A549 (cell line): ENCODE results near the gene SETD2. TPM values are rescaled to one million over a fixed set of nuclear protein-coding genes. Genes with fewer than 3 reads are reported as not detected.
A peak's percentile ranks its signal among the peaks of the same experiment; 100 is the strongest.

Experiments used
- ATAC-seq, 2 experiments: fragments of 200-7000 bp in 1 of 2; fragments of >200 bp in 1 of 2; cut with Nextera tagmentation in 1 of 2; cut with Tn5 transposase in 1 of 2; 3 replicates each; pipeline versions ENCODE4 v1.8.0 to v1.9.1; 2018 to 2020; ENCODE audit warnings: mild to moderate bottlenecking in 1 of 2, moderate library complexity in 1 of 2
- CTCF ChIA-PET: fragments of 300-600 bp; sonication (Branson Sonifier 250); formaldehyde crosslinking; extraction: SDS; loops from one replicate; lab custom pipeline; 2021; ENCODE audit warnings: antibody characterized with exemption, inconsistent platforms; lab: Yijun Ruan, JAX
- POLR2A ChIA-PET: fragments of 350-600 bp; formaldehyde crosslinking; extraction: SDS; loops from one replicate; lab custom pipeline; 2021; ENCODE audit warnings: antibody characterized with exemption, inconsistent platforms; lab: Yijun Ruan, JAX
- DNase-seq, 2 experiments: peaks; one replicate each; pipeline versions ENCODE4 v3.0.0 to v3.0.0-alpha.2; 2011 to 2016; ENCODE audit warnings: low read depth in 1 of 2, low spot score in 1 of 2
- FAIRE-seq: peaks from 2 replicates; lab custom pipeline; 2011; peaks lifted over from hg19 to GRCh38; lab: Jason Lieb, UNC
- H3K27ac ChIP-seq, 2 experiments: fragments of >200 bp; sonication (Bioruptor Twin); formaldehyde crosslinking; 3 replicates each; pipeline ENCODE4 v1.5.1; 2016 to 2017
- H3K4me1 ChIP-seq: fragments of >200 bp; sonication (Bioruptor Twin); formaldehyde crosslinking; 3 replicates; pipeline ENCODE4 v1.6.1; 2016
- H3K4me2 ChIP-seq: fragments of >200 bp; sonication (Bioruptor Twin); formaldehyde crosslinking; 3 replicates; pipeline ENCODE4 v1.6.1; 2016
- H3K4me3 ChIP-seq: fragments of >200 bp; sonication (Bioruptor Twin); formaldehyde crosslinking; 3 replicates; pipeline ENCODE4 v1.5.1; 2016
- H3K9me3 ChIP-seq: fragments of >200 bp; sonication (Bioruptor Twin); formaldehyde crosslinking; 3 replicates; pipeline ENCODE4 v1.6.1; 2016
- ATOH8 ChIP-seq: fragments of 250-450 bp; sonication (Bioruptor Pico); IDR thresholded peaks from 2 replicates; pipeline ENCODE4 v1.5.0; 2020; ENCODE audit warnings: low read depth, mild to moderate bottlenecking, moderate library complexity
- CBX2 ChIP-seq: fragments of 200-600 bp; sonication (generic); IDR thresholded peaks from 2 replicates; pipeline ENCODE4 v1.6.1; 2016; ENCODE audit warnings: low read depth, mild to moderate bottlenecking, borderline replicate concordance
- CBX8 ChIP-seq: fragments of 200-600 bp; sonication (generic); IDR thresholded peaks from 2 replicates; pipeline ENCODE4 v1.6.1; 2016
- CHD2 ChIP-seq: fragments of 150-350 bp; IDR thresholded peaks from 2 replicates; pipeline ENCODE4 v1.6.1; 2014; ENCODE audit warnings: low read length; ENCODE audit not compliant: partially characterized antibody
- EHMT2 ChIP-seq: fragments of 200-600 bp; sonication (generic); IDR thresholded peaks from 2 replicates; pipeline ENCODE4 v1.6.1; 2016; ENCODE audit warnings: antibody characterized with exemption, low read depth, mild to moderate bottlenecking, moderate library complexity
- FOXS1 ChIP-seq: fragments of 250-450 bp; sonication (Bioruptor Pico); IDR thresholded peaks from 2 replicates; pipeline ENCODE4 v1.5.0; 2020; ENCODE audit warnings: mild to moderate bottlenecking, moderate library complexity
- GATA3 ChIP-seq: IDR thresholded peaks from 2 replicates; pipeline ENCODE4 v1.6.1; 2012; ENCODE audit warnings: borderline replicate concordance
- JUNB ChIP-seq: fragments of >200 bp; sonication (Bioruptor Twin); formaldehyde crosslinking; IDR thresholded peaks from 2 replicates; pipeline ENCODE4 v1.6.1; 2016
- MAFK ChIP-seq: fragments of 450-650 bp; IDR thresholded peaks from 2 replicates; pipeline ENCODE4 v1.6.1; 2014; ENCODE audit not compliant: partially characterized antibody
- MAX ChIP-seq: IDR thresholded peaks from 2 replicates; pipeline ENCODE4 v1.6.1; 2012
- MAZ ChIP-seq: fragments of 150-350 bp; IDR thresholded peaks from 2 replicates; pipeline ENCODE4 v1.6.1; 2014; ENCODE audit warnings: antibody characterized with exemption, low read depth, low read length, borderline replicate concordance
- NFE2L2 ChIP-seq: fragments of 150-350 bp; conservative IDR thresholded peaks from 2 replicates; pipeline ENCODE4 v1.6.1; 2014; ENCODE audit warnings: low read length
- NR3C1 ChIP-seq: fragments of >200 bp; sonication (Bioruptor Twin); formaldehyde crosslinking; IDR thresholded peaks from 3 replicates; pipeline ENCODE4 v1.6.1; 2017
- POLR2AphosphoS2 ChIP-seq: conservative IDR thresholded peaks from 2 replicates; pipeline ENCODE4 v1.6.1; 2012; ENCODE audit warnings: low read length, improper control_type of control experiment, inconsistent platforms
- RAD21 ChIP-seq, 2 experiments: fragments of >200 bp in 1 of 2; sonication (Bioruptor Twin) in 1 of 2; formaldehyde crosslinking in 1 of 2; IDR thresholded peaks in 1 of 2; conservative IDR thresholded peaks in 1 of 2; 2 replicates in 1 of 2; 3 replicates in 1 of 2; pipeline ENCODE4 v1.6.1; 2012 to 2018; ENCODE audit warnings: inconsistent platforms in 1 of 2
- RARB ChIP-seq: fragments of 250-450 bp; sonication (Bioruptor Pico); IDR thresholded peaks from 2 replicates; pipeline ENCODE4 v1.8.0; 2021; ENCODE audit warnings: mild to moderate bottlenecking, moderate library complexity
- RCOR1 ChIP-seq: fragments of 150-350 bp; IDR thresholded peaks from 2 replicates; pipeline ENCODE4 v1.6.1; 2014; ENCODE audit warnings: antibody characterized with exemption, low read length, low read depth
- RFX5 ChIP-seq: fragments of 450-650 bp; IDR thresholded peaks from 2 replicates; pipeline ENCODE4 v1.7.1; 2014; ENCODE audit warnings: antibody characterized with exemption, mild to moderate bottlenecking, moderate library complexity
- SMC3 ChIP-seq: fragments of >200 bp; sonication (Bioruptor Twin); formaldehyde crosslinking; IDR thresholded peaks from 3 replicates; pipeline ENCODE4 v1.6.1; 2018; ENCODE audit warnings: inconsistent platforms
- TFCP2L1 ChIP-seq: fragments of 250-450 bp; sonication (Bioruptor Pico); IDR thresholded peaks from 2 replicates; pipeline ENCODE4 v1.5.0; 2021; ENCODE audit warnings: mild to moderate bottlenecking
- ZC3H11A ChIP-seq: fragments of 450-650 bp; IDR thresholded peaks from 2 replicates; pipeline ENCODE4 v1.6.1; 2014; ENCODE audit warnings: antibody characterized with exemption, mild to moderate bottlenecking
- WGBS: methylation state at CpG from one replicate; pipeline ENCODE4 v1.1.6; 2017; ENCODE audit errors: missing lambda C conversion rate; 5-methylcytosine and 5-hydroxymethylcytosine counted together
- polyA plus RNA-seq, 4 experiments: library from polyadenylated mRNA; depleted of rRNA in 3 of 4; stranded (reverse); fragments of >200 nt; fragmentation: RNase III in 1 of 4; extraction: RNeasy Plus Mini Kit Qiagen cat#74134 plus additional on column Dnase treatment in 1 of 4; gene quantifications; 2 replicates in 3 of 4; 3 replicates in 1 of 4; pipeline ENCODE4 v1.2.3, GENCODE V29; 2011 to 2017
- TF ChIP-seq, protein P1 (sequence below): fragments of >200 bp; sonication (Bioruptor Twin); formaldehyde crosslinking; IDR thresholded peaks from 3 replicates; pipeline ENCODE4 v1.5.1; 2016
- TF ChIP-seq, protein P2 (sequence below): fragments of 200-600 bp; sonication (generic); IDR thresholded peaks from 2 replicates; pipeline ENCODE4 v1.6.1; 2016; ENCODE audit warnings: antibody characterized with exemption, mild to moderate bottlenecking, moderate library complexity

The SETD2 gene
- polyA plus RNA-seq, 2 of the 4 experiments (the other 2 are of a cell fraction) = 16.8 to 26.1 TPM

DNA sequence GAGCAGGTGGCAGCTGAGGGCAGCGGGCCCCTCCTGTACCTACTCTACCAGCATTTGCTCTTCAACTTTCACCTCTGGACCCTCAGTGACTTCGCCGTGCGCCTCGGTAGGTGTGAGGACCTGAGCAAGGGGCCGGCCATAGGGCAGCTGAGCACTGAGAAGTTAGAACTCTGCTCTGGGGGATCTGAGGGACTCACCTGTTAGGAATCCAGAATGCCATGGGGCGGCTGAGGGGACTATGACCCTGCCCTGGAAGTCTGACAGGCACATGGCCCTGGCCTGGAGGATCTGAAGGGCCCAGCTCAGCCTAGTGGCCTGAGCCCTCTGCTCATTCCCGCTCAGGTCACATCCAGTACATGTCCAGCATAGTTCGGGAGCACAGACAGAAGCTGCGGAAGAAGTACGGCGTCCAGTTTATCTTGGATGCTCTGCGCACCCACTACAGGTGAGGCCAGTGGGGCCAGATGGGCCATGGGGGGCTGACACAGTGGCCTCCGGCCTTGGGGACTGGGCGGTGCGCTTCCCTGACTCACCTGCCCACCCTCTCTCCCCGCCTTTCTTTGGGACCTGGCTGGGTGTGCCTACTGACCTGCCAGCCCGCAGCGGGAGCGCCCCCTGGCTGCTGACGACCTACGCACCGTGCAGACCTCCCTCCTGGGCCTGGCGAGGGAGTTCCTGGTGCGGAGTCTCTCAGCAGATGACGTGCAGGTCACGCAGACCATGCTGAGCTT lies 165.6 kb downstream of the SETD2 start:
- TF ChIP-seq MAX (no peak), RAD21 (conservative IDR thresholded peaks at IDR 0.05 in 1 of 2, IDR thresholded peaks at IDR 0.05 in 1 of 2) (peak; percentile 80 to 81), SMC3 (peak; percentile 82)
- TF ChIP-seq, protein P1, sequence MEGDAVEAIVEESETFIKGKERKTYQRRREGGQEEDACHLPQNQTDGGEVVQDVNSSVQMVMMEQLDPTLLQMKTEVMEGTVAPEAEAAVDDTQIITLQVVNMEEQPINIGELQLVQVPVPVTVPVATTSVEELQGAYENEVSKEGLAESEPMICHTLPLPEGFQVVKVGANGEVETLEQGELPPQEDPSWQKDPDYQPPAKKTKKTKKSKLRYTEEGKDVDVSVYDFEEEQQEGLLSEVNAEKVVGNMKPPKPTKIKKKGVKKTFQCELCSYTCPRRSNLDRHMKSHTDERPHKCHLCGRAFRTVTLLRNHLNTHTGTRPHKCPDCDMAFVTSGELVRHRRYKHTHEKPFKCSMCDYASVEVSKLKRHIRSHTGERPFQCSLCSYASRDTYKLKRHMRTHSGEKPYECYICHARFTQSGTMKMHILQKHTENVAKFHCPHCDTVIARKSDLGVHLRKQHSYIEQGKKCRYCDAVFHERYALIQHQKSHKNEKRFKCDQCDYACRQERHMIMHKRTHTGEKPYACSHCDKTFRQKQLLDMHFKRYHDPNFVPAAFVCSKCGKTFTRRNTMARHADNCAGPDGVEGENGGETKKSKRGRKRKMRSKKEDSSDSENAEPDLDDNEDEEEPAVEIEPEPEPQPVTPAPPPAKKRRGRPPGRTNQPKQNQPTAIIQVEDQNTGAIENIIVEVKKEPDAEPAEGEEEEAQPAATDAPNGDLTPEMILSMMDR = peak; percentile 64
- TF ChIP-seq, all 56 proteins: peak for 3
- ATAC-seq (peak; percentile 77 to 91), DNase-seq (peak; percentile 64 to 69), FAIRE-seq (no peak)
- POLR2A ChIA-PET = no interaction called here
- peaks cover 12% of the 10 kb centered on the region for H3K4me1 ChIP-seq
- no peaks in the 10 kb centered on the region for H3K9me3 ChIP-seq
- 77% methylated on average over 15 of the region's 27 CpGs for WGBS
- CTCF ChIA-PET = interaction anchor here (0.8 to 4.8 kb wide), 27 partner anchors 8 to 296 kb away, joined by 3 to 54 read pairs (median 5); partner anchors contain the start of gene NBEAL2
- no peak overlapping the region for H3K4me3 ChIP-seq
- H3K27ac ChIP-seq = peak overlapping the region in 1 of 2 experiments; percentile 53; a peak in 4 of 6 replicates
- no peak overlapping the region for H3K4me2 ChIP-seq

GRCh38 chr3:46997453-46998091 lies 166.3 kb downstream of the SETD2 start:
- WGBS = 91% methylated on average over 11 of the region's 13 CpGs
- Histone ChIP-seq H3K4me2 (no peak overlapping the region), H3K4me1 (peaks cover 12% of the 10 kb centered on the region), H3K27ac (peak overlapping the region in 1 of 2 experiments; percentile 53; a peak in 2 of 6 replicates), H3K9me3 (no peaks in the 10 kb centered on the region), H3K4me3 (no peak overlapping the region)
- FAIRE-seq = no peak
- no peak for DNase-seq
- peak in 1 of 2 experiments; percentile 4; a peak in 2 of 6 replicates for ATAC-seq
- CTCF ChIA-PET = interaction anchor here (0.8 to 4.8 kb wide), 21 partner anchors 8 to 261 kb away, joined by 3 to 54 read pairs (median 5); partner anchors contain the start of gene NBEAL2
- peak; percentile 82 for TF ChIP-seq MAFK
- TF ChIP-seq, protein P2, sequence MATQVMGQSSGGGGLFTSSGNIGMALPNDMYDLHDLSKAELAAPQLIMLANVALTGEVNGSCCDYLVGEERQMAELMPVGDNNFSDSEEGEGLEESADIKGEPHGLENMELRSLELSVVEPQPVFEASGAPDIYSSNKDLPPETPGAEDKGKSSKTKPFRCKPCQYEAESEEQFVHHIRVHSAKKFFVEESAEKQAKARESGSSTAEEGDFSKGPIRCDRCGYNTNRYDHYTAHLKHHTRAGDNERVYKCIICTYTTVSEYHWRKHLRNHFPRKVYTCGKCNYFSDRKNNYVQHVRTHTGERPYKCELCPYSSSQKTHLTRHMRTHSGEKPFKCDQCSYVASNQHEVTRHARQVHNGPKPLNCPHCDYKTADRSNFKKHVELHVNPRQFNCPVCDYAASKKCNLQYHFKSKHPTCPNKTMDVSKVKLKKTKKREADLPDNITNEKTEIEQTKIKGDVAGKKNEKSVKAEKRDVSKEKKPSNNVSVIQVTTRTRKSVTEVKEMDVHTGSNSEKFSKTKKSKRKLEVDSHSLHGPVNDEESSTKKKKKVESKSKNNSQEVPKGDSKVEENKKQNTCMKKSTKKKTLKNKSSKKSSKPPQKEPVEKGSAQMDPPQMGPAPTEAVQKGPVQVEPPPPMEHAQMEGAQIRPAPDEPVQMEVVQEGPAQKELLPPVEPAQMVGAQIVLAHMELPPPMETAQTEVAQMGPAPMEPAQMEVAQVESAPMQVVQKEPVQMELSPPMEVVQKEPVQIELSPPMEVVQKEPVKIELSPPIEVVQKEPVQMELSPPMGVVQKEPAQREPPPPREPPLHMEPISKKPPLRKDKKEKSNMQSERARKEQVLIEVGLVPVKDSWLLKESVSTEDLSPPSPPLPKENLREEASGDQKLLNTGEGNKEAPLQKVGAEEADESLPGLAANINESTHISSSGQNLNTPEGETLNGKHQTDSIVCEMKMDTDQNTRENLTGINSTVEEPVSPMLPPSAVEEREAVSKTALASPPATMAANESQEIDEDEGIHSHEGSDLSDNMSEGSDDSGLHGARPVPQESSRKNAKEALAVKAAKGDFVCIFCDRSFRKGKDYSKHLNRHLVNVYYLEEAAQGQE = no peak
- no peak for TF ChIP-seq FOXS1 (CRISPR knock-in tag)
- TF ChIP-seq RCOR1 = no peak
- POLR2A ChIA-PET = no interaction called here

DNA sequence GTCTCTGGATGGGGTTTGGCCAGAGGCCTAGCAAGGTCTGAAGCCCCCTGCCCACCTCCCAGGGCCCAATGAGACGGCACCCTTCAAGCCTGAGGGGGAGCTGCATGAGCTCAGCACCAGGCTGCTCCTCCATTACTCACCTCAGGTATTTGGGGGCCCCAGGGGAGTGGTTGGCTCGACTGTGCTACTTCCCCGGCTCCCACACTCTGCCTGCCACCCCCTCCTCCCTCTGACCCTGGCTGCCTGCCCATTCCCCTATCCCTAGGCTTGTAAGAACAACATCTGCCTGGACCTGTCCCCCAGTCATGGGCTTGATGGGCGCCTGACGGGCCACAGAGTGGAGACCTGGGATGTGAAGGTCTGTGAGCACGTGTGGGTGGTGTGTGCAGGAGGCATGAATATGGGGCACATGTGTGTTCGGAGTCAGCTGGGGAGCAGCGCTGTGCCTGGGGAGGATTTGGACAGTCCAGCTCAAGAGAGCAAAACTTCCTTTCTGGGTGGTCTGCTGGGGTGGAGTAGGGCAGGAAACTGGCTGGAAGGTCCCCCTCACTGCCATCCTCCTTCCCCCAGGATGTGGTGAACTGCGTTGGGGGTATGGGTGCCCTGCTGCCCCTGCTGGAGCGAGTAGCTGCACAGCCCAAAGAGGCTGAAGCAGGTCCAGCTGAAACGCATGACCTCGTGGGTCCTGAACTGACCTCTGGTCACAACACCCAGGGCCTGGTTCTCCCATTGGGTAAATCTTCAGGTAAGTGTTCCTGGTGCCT lies 167.0 kb downstream of the SETD2 start:
- ATAC-seq (no peak), DNase-seq (no peak), FAIRE-seq (no peak)
- POLR2A ChIA-PET = no interaction called here
- H3K4me2 ChIP-seq = no peak overlapping the region
- no peaks in the 10 kb centered on the region for H3K9me3 ChIP-seq
- peaks cover 12% of the 10 kb centered on the region for H3K4me1 ChIP-seq
- 84% methylated on average over 6 of the region's 12 CpGs for WGBS
- 0 out of 6 replicates have a peak overlapping the region, but pooled peaks of 1 of the 2 experiments have one; percentile 35 for H3K27ac ChIP-seq
- CTCF ChIA-PET = interaction anchor here (1.3 to 4.8 kb wide), 4 partner anchors 12 to 73 kb away, joined by 3 to 54 read pairs (median 7); no protein-coding TSS in a partner anchor
- no peak overlapping the region for H3K4me3 ChIP-seq
- TF ChIP-seq CBX2 = no peak
- TF ChIP-seq CHD2 = no peak
- no peak for TF ChIP-seq MAFK
- TF ChIP-seq CBX8 = no peak
- TF ChIP-seq ATOH8 (CRISPR knock-in tag) = no peak
- no peak for TF ChIP-seq EHMT2
- TF ChIP-seq NFE2L2 = no peak
- TF ChIP-seq RFX5 = no peak
- TF ChIP-seq TFCP2L1 (CRISPR knock-in tag) = no peak
- no peak for TF ChIP-seq GATA3
- TF ChIP-seq JUNB = no peak
- no peak for TF ChIP-seq ZC3H11A
- TF ChIP-seq NR3C1 = no peak
- no peak for TF ChIP-seq RARB (CRISPR knock-in tag)
- no peak for TF ChIP-seq POLR2AphosphoS2
- no peak for TF ChIP-seq MAZ
- TF ChIP-seq RCOR1 = no peak
